ENCODE results near the gene ATP6V1B1.

Gene ATP6V1B1

GRCh38 chr2:71003966-71004755, 68.5 kb downstream of the ATP6V1B1 start:
- DNase-seq (ENCODE audit: low read depth), result no peak
- TF ChIP-seq CTCF (IDR thresholded peaks at IDR 0.05; ENCODE audit: low read depth, low read length), result no peak
- no peak for TF ChIP-seq POLR2A (IDR thresholded peaks at IDR 0.05; ENCODE audit: extremely low read depth, insufficient read length)
- TF ChIP-seq MAX (IDR thresholded peaks at IDR 0.05; ENCODE audit: low read depth, low read length), result no peak
- TF ChIP-seq MYC (IDR thresholded peaks at IDR 0.05; ENCODE audit: low read depth, low read length), result no peak
- no peak overlapping the region for H3K4me3 ChIP-seq (ENCODE audit: low read depth, low read length)

- DNase-seq (ENCODE audit: low read depth), result no peak
- TF ChIP-seq MYC (IDR thresholded peaks at IDR 0.05; ENCODE audit: low read depth, low read length) (no peak), POLR2A (IDR thresholded peaks at IDR 0.05; ENCODE audit: extremely low read depth, insufficient read length) (no peak), MAX (IDR thresholded peaks at IDR 0.05; ENCODE audit: low read depth, low read length) (no peak), CTCF (IDR thresholded peaks at IDR 0.05; ENCODE audit: low read depth, low read length) (no peak)
- H3K4me3 ChIP-seq (ENCODE audit: low read depth, low read length), result no peak overlapping the region
These were observed 69.2 kb downstream of the ATP6V1B1 start for GRCh38 chr2:71004857-71005256.

GRCh38 chr2:71005271-71006202, 69.8 kb downstream of the ATP6V1B1 start:
- TF ChIP-seq CTCF (IDR thresholded peaks at IDR 0.05; ENCODE audit: low read depth, low read length) (no peak), POLR2A (IDR thresholded peaks at IDR 0.05; ENCODE audit: extremely low read depth, insufficient read length) (no peak), MYC (IDR thresholded peaks at IDR 0.05; ENCODE audit: low read depth, low read length) (no peak), MAX (IDR thresholded peaks at IDR 0.05; ENCODE audit: low read depth, low read length) (no peak)
- DNase-seq (ENCODE audit: low read depth), result peak; percentile 64
- H3K4me3 ChIP-seq (ENCODE audit: low read depth, low read length), result no peak overlapping the region

- H3K4me3 ChIP-seq (ENCODE audit: low read depth, low read length), result no peak overlapping the region
- TF ChIP-seq POLR2A (IDR thresholded peaks at IDR 0.05; ENCODE audit: extremely low read depth, insufficient read length) (no peak), MYC (IDR thresholded peaks at IDR 0.05; ENCODE audit: low read depth, low read length) (no peak), CTCF (IDR thresholded peaks at IDR 0.05; ENCODE audit: low read depth, low read length) (no peak), MAX (IDR thresholded peaks at IDR 0.05; ENCODE audit: low read depth, low read length) (no peak)
- no peak for DNase-seq (ENCODE audit: low read depth)
These were observed 70.6 kb downstream of the ATP6V1B1 start for GRCh38 chr2:71006323-71006722.

- TF ChIP-seq MYC (IDR thresholded peaks at IDR 0.05; ENCODE audit: low read depth, low read length) (no peak), CTCF (IDR thresholded peaks at IDR 0.05; ENCODE audit: low read depth, low read length) (no peak), POLR2A (IDR thresholded peaks at IDR 0.05; ENCODE audit: extremely low read depth, insufficient read length) (no peak)
- no peak overlapping the region for H3K4me3 ChIP-seq (ENCODE audit: low read depth, low read length)
- no peak for DNase-seq (ENCODE audit: low read depth)
These were observed 71.5 kb downstream of the ATP6V1B1 start for GRCh38 chr2:71006955-71007799.

Data from NB4 (cell line).